Measurements from ENCODE around the gene ADK.

The ADK gene

GRCh38 chr10:74738542-74738941, 587.5 kb downstream of the ADK start:
- H3K4me3 ChIP-seq (ENCODE audit: low read length, poor library complexity, severe bottlenecking), result peak overlapping the region; percentile 56
- peak overlapping the region; percentile 24; the same call in 1 of the 2 replicates for H2AFZ ChIP-seq (ENCODE audit: low read length)
- H3K27me3 ChIP-seq (ENCODE audit: insufficient read depth, low read length, poor library complexity, severe bottlenecking), result no peaks in the 10 kb centered on the region
- H3K9me3 ChIP-seq (ENCODE audit: insufficient read depth, low read depth, low read length), result peaks cover 4% of the 10 kb centered on the region; the same call in 1 of the 2 replicates
- TF ChIP-seq EZH2phosphoT487 (IDR thresholded peaks at IDR 0.05; ENCODE audit: borderline replicate concordance), result no peak
- no peak for TF ChIP-seq CTCF (conservative IDR thresholded peaks at IDR 0.05; ENCODE audit: low read length)
- H3K9me2 ChIP-seq (replicated peaks; ENCODE audit: low read depth, low read length), result no peaks in the 10 kb centered on the region
- peak overlapping the region; percentile 76 for H3K9ac ChIP-seq (ENCODE audit: low read depth, low read length, poor library complexity, severe bottlenecking)
- peak overlapping the region; percentile 87 for H3K4me2 ChIP-seq (ENCODE audit: low read depth, low read length, poor library complexity, severe bottlenecking)
- H3F3A ChIP-seq (ENCODE audit: low read depth), result peaks cover 11% of the 10 kb centered on the region; the same call in 1 of the 2 replicates
- H4K20me1 ChIP-seq (ENCODE audit: insufficient read depth, low read length, poor library complexity, severe bottlenecking), result no peaks in the 10 kb centered on the region
- peaks cover 36% of the 10 kb centered on the region for H3K4me1 ChIP-seq (ENCODE audit: insufficient read depth, low read length, poor library complexity, severe bottlenecking)
- no peaks in the 10 kb centered on the region for H3K36me3 ChIP-seq (ENCODE audit: insufficient read depth, low read length)
- H3K79me2 ChIP-seq (ENCODE audit: insufficient read depth, low read length), result no peaks in the 10 kb centered on the region

GRCh38 chr10:74738985-74739567, 588.1 kb downstream of the ADK start:
- H3K9me2 ChIP-seq (replicated peaks; ENCODE audit: low read depth, low read length), result no peaks in the 10 kb centered on the region
- TF ChIP-seq EZH2phosphoT487 (IDR thresholded peaks at IDR 0.05; ENCODE audit: borderline replicate concordance) (no peak; the same call in 1 of the 2 replicates), CTCF (conservative IDR thresholded peaks at IDR 0.05; ENCODE audit: low read length) (peak; percentile 83)
- peak overlapping the region; percentile 24; the same call in 1 of the 2 replicates for H2AFZ ChIP-seq (ENCODE audit: low read length)
- H3K4me2 ChIP-seq (ENCODE audit: low read depth, low read length, poor library complexity, severe bottlenecking), result peak overlapping the region; percentile 87
- H3K4me3 ChIP-seq (ENCODE audit: low read length, poor library complexity, severe bottlenecking), result peak overlapping the region; percentile 70
- H3K79me2 ChIP-seq (ENCODE audit: insufficient read depth, low read length), result no peaks in the 10 kb centered on the region
- H3K9ac ChIP-seq (ENCODE audit: low read depth, low read length, poor library complexity, severe bottlenecking), result peak overlapping the region; percentile 91
- no peaks in the 10 kb centered on the region for H3K36me3 ChIP-seq (ENCODE audit: insufficient read depth, low read length)
- H3K9me3 ChIP-seq (ENCODE audit: insufficient read depth, low read depth, low read length), result no peaks in the 10 kb centered on the region
- H4K20me1 ChIP-seq (ENCODE audit: insufficient read depth, low read length, poor library complexity, severe bottlenecking), result no peaks in the 10 kb centered on the region
- peaks cover 36% of the 10 kb centered on the region for H3K4me1 ChIP-seq (ENCODE audit: insufficient read depth, low read length, poor library complexity, severe bottlenecking)
- no peaks in the 10 kb centered on the region for H3K27me3 ChIP-seq (ENCODE audit: insufficient read depth, low read length, poor library complexity, severe bottlenecking)
- H3F3A ChIP-seq (ENCODE audit: low read depth), result peaks cover 11% of the 10 kb centered on the region; the same call in 1 of the 2 replicates

- Histone ChIP-seq H3K9me2 (replicated peaks; ENCODE audit: low read depth, low read length) (no peaks in the 10 kb centered on the region), H4K20me1 (ENCODE audit: insufficient read depth, low read length, poor library complexity, severe bottlenecking) (no peaks in the 10 kb centered on the region), H3K4me1 (ENCODE audit: insufficient read depth, low read length, poor library complexity, severe bottlenecking) (peaks cover 28% of the 10 kb centered on the region), H3K4me3 (ENCODE audit: low read length, poor library complexity, severe bottlenecking) (no peak overlapping the region), H3K4me2 (ENCODE audit: low read depth, low read length, poor library complexity, severe bottlenecking) (no peak overlapping the region), H3K9me3 (ENCODE audit: insufficient read depth, low read depth, low read length) (no peaks in the 10 kb centered on the region), H2AFZ (ENCODE audit: low read length) (peak overlapping the region; percentile 11; the same call in 1 of the 2 replicates), H3K27me3 (ENCODE audit: insufficient read depth, low read length, poor library complexity, severe bottlenecking) (no peaks in the 10 kb centered on the region), H3F3A (ENCODE audit: low read depth) (peaks cover 11% of the 10 kb centered on the region; the same call in 1 of the 2 replicates), H3K79me2 (ENCODE audit: insufficient read depth, low read length) (no peaks in the 10 kb centered on the region), H3K9ac (ENCODE audit: low read depth, low read length, poor library complexity, severe bottlenecking) (no peak overlapping the region), H3K36me3 (ENCODE audit: insufficient read depth, low read length) (no peaks in the 10 kb centered on the region)
- TF ChIP-seq CTCF (conservative IDR thresholded peaks at IDR 0.05; ENCODE audit: low read length) (no peak), EZH2phosphoT487 (IDR thresholded peaks at IDR 0.05; ENCODE audit: borderline replicate concordance) (no peak)
Observed at GRCh38 chr10:74743401-74743800, 592.4 kb downstream of the ADK start.

Measured in Loucy (cell line).